ENCODE data around the gene RPUSD1.

Gene RPUSD1

DNA sequence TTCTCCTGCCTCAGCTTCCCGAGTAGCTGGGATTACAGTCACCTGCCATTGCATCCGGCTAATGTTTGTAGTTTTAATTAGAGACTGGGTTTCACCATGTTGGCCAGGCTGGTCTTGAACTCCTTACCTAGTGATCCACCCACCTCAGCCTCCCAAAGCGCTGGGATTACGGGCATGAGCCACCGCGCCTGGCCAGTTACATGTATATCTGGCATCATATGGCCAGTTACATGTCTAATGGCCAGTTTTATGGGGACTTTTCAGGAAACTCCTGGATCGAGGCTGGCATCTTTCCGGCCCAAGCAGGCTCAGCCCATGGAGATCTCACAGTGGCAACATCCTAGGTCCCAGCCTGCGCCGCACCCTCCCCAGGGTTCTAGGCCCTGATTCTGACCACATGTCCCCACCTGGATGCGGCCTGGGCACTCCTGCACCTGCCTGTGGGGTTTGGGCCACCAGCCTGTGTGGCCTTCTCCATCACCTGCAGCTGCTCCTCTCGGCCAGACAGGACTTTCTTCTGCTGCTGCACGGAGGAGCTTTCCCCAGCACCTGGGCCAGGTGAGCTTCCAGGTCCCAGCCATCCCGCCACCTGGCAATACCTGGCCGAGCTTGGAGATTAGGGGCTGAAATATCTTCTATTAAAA is 46.1 kb downstream of the RPUSD1 start:
- no peak for DNase-seq

DNA sequence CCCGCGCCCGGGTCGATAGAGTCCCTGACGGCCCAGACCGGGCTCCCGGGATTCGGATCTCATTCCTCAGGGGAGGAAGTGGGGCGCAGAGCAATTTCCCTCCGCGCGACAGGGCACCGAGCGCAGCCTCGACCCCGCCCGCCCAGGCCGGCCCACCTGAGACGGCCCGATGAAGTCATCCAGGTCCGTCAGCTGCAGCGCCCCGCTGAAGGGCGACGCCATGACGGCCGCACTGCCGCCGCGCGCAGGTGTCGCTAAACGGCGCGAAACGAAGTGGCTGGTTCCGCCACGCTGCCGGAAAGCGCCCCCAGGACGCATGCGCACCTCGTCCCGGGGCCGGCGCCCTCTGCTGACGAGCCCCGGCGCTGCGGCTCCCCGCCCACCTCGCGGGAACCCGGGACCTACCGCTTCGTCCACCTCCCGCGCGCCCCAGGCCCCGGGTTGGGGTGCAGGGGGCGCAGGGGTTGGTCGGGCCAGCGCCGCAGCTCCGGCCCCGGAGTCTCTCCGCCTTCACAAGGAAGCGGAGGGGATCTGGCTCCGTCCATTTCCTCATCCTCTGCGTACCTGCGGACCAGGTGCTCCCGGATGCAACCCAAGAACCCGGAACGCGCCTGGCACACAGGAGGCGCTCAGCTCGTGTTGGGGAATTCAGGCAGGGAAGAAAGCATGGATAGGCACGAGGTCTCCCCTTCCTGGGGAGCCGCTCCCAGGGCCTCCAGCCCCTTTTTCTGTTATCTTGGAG is 47.2 kb downstream of the RPUSD1 start, which contains the start of gene CIAO3:
TSS of gene CIAO3 (minus strand) at position 234 of the 742 bp plus-strand sequence. CDS start at position 222, 12 bp downstream.
- peak; percentile 45 to 87 for DNase-seq

DNA sequence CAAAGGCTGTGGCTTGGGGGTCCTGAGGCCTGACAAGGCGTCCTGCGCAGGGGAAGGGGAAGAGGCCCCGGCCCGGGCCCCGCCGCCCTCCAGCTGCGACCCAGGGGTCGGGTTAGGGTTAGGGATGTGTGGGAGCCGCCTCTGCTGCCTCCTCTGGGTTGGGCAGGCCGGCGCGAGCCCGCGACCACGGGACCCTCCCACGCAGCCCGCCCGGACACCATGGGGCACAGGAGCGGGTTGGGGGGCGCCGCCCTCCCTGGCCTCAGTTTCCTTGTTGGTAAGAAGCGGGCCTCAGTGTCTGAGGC is 47.8 kb downstream of the RPUSD1 start:
- DNase-seq, result no peak

DNA sequence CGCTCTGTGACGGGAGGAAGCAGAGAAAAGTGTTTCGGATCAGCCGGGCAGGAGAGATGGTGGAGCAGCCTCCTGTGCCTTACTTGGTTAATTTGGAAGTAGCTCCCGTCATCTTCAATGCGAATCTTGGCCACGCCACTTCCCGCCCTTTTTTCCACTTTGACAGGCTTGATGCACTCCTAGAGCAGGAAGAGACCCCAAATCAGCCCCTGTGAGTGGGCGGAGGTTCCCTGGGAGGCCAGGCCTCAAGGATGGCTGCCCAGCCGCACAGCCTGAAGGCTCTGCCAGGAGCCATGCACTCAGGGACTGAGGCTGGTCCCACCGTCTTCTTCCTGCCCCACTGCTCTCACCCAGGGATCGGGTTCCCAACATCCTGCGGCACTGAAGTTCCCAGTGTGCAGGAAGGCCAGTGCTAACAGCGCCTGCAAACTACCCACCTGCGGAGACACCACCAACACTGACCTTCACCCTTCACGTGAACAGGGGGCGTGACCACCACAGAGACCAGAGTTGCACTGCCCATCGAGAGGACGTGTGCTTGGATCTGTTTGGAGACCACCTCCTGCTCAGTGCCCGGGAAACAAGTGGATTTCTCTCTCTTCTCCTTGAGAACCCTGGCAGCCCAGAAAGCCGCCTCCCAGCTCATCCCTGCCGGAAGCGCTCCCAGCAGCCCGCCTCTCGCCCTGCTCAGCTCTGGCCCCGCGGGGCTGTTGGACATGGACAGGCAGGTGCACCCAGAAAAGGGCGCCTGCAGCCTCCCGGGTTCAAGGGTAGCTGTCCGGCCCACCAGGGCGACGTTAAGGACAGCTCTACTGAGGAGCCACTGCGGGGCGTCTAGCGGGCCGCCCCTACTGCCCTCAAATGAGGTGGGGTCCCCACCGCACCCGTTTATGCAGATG is 48.4 kb downstream of the RPUSD1 start:
- DNase-seq, result no peak

DNA sequence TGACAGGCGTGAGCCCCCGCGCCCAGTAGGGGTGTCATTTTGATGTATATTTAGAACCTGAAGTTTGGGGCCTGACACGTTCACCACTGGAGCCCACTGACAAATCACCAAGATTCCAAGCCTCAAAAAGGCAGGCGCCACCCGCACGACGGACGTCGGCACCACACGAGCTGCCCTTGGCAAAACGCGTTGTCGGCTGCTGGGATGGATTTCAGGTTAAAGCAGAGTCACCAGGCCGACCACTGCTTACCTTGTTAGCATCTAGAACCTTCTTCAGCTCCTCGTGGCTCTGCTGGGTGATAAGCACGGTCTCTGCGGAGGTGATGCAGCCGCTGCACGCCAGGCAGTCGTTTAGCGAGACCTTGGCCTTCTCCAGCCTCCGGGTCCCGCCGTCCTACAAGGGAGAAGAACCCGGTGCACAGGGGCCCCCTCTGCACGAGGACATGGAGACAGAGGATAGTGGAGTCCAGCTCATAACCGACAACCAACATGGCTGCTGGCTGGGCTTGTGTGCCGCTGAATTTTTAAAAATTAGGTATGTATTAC is 51.2 kb downstream of the RPUSD1 start:
- no peak for DNase-seq

DNA sequence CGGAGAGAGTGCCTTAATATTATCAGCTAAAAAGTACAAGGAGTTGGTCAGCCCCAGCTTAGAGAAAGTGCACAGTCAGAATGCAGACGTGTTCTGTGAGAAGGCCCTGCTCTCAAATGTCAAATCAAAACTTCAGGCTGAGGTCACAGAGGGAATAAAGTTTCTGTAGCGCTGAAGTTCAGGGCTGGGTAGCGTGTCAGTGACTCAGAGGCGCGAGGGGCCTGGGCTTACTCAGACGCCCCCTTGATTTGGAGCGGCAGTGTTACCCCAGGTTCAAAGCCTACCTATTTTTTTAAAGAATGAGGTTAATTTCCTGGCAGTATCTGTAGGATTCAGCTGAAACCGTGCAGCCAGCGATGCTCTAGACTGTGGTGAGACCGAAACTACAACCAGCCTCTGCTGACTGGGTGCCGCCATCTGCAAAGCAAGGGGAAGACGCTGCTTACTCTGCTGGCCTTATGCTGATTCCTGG is 52.2 kb downstream of the RPUSD1 start:
- DNase-seq, result no peak

DNA sequence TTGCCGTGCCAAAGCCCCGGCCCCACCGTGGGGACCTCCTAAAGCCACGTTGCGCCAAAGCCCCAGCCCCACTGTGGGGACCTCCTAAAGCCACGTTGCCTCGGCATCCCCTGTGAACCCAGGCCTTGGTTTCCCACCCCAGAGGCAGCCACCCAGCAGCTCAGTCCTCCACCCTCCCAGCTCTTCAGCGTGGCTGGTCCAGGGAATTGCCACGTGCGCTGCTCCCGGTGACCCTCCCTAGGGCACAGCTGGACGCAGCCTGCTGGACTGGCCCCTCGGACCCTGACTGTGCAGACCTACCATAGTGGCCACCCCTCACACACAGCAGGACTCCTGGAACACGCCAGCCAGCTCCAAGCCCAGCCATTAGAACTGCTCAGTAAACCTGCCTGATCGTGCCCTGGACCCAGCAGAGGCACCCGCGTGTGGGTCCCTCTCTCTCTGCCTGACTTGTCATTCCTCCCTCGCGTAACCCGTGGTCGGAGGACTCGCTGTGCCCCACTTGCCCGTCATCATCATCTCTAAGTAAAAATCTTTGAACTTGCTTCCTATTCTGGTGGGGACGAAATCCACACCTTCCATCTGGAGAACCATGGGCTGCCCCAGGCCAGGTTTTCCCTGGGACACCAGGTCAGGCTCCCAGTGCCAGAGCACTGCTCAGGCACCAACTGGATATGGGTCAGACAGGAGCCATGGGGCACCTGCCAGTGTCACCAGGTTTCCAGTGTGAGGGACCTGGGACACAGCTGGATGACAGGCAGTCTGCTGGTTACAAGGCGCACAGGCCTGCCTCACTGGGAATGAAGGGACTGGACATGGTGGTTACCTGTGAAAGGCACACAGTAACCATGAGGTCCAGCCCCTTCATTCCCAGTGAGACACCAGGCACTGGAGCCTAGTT is 53.0 kb downstream of the RPUSD1 start:
- no peak for DNase-seq
